Activated CD4-positive, CD25-positive, alpha-beta regulatory T cell treated with anti-CD3 and anti-CD28 coated beads, Interleukin-2, amount 50 U/mL, for 72 hours (primary cell): ENCODE results near the gene TTLL11.
"Not testable (repeated sequence)": the region's sequence is repeated elsewhere in the genome, so short reads cannot be mapped to it uniquely, and the experiment has no call there.

Experiments
- DNase-seq: peaks from one replicate; pipeline ENCODE4 v3.0.0; 2021

Gene TTLL11

DNA sequence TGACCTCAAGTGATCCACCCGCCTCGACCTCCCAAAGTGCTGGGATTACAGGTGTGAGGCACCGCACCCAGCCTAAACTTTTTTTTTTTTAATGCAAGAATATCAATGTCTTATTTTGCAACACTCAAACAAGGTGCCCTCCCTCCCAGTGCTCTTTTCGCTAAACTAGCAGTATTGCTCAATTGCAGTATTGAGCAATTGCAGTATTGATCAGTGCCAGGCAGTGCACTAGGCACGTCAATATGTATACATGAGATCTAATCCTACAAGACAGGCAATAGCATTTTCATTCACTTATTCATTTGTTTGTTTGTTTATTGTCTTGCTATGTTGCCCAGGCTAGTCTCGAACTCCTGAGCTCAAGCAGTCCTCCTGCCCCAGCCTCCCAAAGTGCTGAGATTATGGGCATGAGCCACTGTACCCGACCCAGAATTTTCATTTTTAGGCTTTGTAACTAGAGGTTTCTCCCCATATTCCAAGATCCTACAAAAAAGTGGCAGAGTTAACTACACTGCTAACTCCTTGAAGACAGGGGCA, 94.5 kb downstream of the TTLL11 start:
- no peak for DNase-seq

DNA sequence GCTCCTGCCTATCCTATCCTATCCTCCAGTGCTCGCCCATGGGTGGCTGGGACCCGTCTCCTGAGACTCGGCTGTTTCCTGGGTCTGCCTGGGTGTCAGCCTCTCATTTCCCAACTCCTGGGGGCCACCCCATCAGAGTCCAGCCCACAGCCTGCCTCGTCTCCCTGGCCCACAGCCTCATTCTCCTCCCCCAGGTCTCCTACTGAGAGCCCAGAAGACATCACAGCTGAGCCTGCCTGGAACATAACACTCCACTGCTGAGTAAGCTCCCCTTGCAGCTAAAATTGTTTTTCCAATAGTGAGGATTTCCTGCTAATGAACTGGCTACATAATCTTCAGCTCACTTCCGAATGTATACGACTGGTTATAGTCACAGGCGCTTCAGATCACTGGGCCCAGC, 95.3 kb downstream of the TTLL11 start:
- DNase-seq = no peak

DNA sequence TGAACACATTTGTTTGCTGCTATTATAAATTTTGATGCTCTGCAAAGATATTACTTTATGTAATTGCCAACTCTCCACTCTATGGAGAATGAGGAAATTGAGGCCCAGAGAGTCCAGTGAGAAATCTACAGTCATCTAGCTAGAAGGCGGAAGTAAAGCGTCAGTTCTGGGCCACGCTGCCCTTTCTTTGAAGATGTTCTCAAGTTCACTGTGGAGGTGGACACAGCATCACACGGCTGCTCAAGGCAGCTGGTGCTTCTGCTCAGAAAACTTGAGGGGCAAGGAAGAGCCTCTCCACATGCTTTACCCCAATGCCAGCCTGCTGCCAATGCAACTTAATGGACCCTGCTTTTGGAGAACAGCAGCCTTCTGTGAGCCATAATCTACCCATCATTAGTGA, 96.3 kb downstream of the TTLL11 start:
- DNase-seq = no peak

DNA sequence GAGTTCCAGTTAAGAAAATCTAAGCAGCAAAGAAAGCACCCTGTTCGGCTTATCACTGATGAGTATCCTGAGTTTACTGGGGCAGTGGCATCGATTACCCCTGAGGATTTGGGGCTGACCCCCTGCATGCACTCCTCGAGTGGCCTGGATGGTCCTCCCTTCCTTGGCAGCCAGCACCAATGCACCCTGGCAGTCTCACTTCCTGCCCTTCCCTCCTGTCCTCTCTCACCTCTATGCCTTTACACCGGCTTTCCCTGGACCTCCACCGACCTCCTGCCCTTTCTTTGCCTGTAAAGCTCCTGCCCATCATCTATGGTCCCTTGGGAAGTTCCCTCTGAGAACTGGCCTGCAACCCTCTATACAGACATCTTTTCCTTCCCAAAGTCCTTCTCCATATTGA, 97.1 kb downstream of the TTLL11 start:
- no peak for DNase-seq

DNA sequence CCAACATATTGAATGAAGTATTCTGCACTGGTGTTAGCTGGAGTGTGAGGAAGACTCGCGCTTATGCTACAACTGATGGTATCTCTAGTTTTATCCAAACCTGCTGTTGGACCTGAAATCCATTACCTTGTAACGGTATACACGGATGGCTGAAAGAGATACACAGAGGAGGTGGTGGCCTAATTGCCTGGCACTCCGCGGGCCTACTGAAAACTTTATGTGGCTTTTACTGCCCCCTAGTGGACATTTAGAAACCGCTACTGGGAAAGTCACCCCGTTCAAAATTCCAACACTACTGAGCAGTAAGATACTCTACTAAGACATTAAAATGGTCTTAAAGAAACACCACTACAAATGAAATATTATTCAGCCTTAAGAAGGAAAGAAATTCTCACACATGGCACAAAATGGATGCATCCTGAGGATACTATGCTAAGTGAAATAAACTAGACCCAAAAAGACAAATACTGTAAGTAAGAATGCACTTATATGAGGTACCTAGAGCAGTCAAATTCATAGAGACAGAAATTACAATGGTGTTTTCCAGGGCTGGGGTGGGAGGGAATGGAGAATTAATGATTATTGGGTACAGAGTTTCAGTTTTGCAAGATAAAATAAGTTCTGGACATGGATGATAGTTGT, 100.4 kb downstream of the TTLL11 start:
- DNase-seq = peak; percentile 31

DNA sequence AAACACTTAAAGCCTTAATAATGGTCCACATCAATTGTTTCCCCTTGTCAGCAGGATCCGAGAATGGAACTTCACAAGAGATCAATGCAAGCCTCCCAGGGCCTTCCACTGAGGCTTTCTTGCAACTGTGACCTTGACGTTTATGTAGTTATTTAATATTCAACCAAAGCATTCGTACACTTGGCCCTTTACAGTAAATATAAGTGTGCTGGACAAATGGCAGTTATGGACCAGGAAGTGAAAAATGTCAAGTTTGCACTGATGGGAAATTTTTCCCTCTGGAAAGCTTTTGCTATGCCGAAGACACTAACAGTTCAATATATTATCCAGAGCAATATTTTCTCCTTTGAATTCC, 101.8 kb downstream of the TTLL11 start:
- DNase-seq = no peak

DNA sequence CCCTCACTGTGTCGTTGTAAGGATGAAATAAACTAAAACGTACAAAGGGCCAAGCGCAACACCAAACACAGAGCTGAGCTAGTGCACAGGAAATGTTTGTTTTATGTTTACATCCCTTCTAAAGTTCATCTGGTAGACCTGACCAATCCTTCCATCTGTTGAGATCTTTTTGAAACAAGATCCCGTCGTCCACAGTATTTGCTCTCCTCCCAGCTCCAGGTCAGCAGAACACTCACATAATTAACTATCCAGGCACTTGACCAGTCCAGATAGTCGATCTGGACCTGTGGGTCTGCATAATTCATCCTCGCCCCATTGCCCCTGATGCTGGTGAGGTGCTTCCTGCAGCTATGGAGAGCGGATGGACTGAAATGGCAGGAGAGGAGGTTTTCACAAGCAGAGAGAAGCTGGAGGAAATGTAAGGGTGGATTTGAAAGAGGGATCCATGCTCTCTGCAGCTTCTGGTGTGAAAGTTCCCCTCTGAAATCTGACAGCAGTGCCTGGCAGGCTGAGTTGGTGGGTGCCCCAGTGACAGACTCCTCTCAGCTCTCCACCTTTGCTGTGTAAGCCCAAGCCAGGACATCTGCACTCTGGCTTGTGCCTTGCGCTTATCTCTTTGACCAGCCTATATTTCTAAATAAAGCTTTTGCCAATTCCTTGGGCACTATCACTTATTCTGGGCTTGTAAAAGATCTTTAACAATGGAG, 102.4 kb downstream of the TTLL11 start:
- no peak for DNase-seq

DNA sequence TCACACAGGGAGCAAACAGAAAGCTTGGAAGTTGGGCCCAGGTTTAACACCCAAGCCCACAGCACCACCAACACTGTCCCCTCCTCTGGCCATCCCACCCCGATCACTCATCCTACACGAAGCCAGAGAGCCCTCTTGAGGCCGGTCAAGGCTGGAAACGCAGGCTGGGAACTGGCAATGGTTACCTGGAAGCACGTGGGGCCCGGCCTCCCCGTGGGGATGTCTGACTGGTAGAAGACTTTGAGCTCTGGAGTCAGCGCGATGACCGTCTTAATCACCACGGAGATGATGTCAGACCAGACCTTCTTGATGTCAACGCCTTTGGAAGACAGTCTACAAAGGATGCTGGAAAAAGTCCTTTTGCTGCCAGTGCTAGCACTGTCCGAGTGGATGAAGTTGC, 104.1 kb downstream of the TTLL11 start:
- DNase-seq = no peak

DNA sequence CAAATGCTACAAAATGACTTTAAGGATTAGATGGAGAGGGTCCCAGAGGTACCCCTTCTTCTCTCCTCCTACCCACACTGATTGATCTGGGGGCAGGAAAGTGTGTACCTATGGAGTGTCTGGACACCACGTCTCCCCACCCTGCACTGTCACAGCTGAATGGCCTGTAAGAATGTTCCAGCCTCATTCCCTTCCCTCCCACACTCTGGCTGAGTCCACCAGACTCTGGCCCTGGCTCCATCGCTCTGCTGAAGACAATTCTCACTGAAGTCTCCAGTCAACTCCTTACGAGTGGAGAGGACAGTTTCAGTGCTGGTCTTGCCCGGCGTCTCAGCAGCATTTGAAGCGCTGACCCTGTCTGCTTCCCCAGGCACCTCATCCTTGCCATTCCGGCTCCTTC, 105.8 kb downstream of the TTLL11 start:
- no peak for DNase-seq

DNA sequence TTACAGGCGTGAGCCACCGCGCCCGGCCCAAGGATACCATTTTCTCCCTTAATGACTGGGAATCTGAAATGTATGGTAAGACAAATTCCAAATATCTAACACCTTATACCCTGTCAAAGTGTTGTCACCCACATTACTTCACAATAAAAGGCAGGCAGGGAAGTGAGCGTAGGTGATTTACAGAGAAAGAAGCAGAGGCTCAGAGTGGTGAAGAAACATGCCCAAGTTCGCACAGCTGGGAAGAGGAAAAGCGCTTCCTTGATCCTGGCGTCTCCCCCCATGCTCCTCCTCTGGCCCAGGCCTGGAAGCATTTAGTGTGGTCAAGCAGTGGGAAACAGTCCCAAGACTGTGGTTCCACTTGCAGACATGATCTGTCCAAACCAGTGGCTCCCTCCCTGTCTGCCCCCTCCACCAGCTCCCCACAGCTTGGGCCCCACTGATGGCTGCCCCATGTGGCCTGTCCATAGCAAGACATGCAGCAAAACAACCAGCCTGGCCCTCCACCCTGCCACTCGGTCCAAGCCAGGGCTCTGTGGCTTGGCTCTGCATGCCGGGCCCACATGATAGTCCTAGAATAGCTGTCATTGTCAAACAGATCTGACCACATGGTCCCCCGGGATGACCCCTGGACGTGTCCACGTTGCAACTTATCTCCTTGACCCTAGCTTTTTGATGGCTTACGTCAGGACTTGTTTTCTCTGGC, 107.2 kb downstream of the TTLL11 start:
- no peak for DNase-seq

DNA sequence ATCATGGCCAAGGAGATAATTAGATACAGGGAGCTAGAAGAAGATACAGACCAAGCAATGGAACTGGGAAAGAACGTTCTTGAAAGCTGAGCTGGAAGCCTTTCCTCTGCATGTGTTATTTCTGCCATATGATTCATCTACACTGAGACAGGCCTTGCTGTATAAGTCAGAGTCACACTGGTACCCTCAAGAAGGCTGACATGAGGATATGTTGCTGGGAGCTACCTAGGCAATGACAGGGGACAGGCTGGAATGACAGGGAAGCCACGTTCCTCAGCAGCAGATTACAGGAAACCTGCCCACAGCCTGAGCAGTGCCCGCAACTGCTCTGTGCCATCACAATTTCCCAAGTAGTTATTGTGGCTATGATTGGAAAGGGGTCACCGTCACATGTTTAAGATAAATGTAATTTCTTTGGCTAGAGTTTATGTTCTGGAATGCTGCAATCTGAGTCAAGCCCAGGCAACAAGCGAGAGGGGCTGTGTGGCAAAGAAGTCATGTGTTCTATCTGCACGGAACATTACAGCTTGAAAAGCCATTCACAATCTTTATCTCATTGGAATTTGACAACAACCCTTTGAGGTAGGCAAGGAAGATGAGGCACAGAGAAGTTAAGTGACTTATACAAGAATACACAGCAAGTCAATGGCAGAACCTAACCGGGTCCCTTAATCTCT, 108.2 kb downstream of the TTLL11 start:
- no peak for DNase-seq

DNA sequence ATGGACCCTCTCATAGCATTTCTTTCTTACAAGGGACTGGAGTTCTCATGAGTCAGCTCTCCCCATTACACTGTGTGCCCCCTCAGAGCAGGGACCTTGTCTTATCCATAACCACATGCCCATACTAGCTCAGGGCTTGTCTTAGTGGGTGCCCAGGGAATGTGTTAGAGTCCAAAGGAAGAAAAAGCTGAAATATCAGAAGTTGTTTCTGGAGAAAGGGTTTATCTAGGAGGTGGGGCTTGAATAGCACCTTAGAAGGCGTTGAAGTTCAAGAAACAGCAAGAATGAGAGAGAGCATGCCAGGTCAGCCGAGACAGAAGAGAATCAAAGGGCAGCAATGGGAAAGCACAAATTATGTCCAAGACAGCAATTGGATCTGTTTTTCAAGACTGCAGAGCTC, 109.4 kb downstream of the TTLL11 start:
- DNase-seq = no peak

DNA sequence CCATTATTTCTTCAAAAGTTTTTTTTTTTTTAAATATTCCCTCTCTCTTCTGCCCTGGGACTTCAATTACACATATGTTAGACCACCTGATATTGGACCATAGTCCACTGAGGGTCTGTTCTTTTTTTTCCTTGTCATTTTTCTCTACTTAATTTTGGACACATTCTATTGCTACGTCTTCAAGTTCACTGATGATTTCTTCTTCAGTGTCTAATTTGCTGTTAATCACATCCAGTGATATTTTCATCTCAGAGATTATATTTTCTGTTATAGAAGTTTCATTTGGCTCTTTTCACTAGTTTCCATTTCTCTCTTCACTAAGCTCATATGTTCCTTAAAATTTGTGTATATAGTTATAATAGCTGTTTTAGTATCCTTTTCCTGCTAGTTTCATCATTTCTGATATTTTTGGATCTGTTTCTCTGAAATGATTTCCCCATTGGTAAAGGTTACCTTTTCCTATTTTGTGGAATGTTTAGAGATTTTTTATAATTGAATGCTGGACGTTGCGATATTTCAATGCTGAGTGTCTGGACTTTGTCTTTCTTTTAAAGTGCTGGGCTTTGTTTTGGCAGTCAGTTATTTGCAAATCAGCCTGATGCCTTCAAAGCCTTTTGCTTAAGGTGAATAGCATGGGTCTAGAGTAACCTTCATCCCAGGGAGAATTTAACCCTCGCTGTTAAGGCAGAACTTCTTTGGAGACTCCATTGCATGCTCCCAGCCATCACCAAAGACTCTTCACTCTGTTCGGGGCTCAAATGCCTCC, 111.8 kb downstream of the TTLL11 start:
- no peak for DNase-seq

DNA sequence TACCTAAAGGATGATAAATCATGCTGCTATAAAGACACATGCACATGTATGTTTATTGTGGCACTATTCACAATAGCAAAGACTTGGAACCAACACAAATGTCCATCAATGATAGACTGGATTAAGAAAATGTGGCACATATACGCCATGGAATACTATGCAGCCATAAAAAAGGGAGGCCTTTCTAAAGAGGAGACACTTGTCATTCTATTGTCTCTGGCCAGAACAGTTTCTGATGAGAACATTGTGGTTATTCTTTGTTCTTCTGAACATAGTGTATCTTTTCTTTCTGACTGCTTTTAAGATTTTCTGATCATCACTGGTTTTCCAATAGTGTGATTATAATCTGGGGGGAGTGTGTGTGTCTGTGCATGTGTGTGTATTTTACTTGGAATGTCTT, 112.4 kb downstream of the TTLL11 start:
- DNase-seq = not testable (repeated sequence)

DNA sequence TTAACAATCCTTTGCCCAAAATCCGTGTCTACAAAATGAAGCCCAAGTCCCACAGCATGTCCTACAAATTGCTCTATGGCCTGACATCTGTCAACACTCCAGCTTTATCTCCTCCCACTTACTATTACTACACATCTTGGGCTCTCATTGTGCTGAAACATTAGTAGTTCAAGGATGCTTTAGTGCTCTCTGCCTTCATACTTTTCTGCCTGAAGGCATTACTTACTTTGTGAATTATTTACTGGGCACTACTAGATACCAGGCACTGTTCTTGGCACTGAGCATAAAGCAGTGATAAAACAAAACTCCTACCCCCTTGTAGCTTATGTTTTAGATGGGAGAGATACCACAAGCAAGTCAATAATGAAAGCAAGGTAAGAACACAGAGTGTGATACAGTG, 113.4 kb downstream of the TTLL11 start:
- DNase-seq = no peak

DNA sequence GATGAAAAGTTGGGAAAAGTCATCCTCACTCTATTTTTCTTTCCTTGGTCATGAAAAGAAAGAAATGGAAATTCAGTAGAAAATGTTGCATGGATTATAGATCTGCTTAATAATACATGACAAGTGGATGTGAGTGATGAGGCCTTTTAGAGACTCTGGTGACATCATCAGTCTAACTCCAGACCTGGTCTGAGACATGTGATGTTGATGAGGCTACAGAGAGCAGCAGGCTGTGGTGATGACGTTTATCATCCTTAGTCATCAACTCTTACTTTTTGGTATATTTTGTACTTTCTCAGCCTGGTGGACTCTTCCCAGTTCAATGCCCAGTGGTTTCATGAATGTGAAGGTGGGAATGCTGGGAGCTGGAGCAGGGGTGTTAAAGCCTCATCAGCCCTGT, 116.4 kb downstream of the TTLL11 start:
- DNase-seq = no peak

DNA sequence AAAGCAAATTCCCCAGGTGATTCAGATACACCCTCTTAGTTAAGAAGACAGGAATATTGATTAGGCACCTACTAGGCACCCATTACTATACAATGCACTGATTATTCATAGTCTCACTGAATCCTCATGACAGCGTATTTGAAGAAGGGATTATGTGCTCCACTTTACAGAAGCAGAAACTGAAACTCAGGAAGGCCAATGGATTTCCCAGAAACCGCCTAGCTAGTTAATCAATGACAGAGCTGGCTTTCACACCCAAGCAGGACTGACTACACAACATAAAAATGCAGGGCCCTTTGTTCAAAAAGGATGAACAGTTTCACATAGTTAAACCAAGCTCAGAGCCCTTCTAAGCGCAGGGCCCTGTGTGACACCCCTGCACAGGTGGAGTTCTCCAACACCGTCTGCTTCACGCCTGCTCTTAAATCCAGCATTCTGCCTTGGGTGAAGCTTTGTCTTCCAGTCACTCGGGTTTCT, 117.3 kb downstream of the TTLL11 start:
- DNase-seq = no peak

DNA sequence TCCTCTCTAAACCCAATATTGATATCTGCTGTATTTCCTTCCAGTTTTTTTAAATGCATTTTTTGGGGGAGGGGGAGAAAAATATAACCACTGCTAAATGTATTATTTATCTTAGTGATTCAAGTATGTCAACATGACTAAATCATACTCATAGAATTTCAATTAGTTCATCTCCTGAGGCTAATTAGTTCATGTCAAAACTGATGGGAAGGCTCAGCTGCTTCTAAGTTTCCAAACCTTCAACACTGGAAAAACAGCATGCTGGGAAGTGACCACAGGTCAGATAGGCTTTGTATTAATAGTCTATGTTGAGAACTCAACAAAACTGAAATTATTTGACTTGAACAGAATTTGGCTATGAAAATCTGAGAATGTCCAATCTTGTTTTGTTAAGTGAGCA, 118.7 kb downstream of the TTLL11 start:
- DNase-seq = no peak

DNA sequence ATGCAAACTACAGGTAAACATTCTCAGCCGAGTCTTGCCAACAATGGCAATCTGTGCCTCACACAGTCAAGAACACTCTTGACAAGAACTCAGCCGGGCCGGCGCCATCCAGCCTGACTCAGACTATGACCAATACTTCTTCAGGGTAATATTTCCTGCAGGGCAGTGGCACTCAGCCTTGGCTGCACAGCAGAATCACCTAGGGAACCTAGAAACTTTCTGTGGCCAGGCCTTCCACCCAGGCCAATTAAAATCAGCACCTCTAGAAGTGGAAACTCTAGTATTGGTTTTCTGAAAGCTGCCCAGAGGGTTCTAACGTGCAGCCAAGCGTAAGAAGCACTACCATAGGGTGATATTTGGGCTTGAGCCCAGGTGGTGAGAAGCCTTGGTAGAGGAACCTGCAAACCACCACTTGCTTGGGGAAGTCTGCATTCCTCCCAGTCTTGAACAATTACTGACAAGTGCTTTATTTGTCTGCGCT, 120.6 kb downstream of the TTLL11 start:
- no peak for DNase-seq

DNA sequence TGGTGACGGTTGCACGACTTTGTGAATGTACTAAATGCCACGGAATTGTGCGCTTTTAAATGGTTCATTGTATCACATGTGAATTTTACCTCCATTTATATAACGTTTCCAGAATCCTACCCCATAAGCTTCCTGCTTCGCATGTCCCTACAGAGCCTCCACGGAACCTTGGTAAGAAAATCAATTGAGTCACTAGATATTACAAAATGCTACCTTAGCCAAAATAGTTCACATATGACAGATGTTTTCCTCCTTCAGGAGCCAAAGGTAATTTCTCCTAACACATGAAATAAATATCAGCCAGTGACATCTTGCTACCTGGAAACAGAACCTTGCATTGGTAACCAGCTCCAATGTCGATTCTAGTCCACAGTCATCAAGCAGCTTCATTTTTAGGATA, 125.1 kb downstream of the TTLL11 start:
- DNase-seq = no peak

DNA sequence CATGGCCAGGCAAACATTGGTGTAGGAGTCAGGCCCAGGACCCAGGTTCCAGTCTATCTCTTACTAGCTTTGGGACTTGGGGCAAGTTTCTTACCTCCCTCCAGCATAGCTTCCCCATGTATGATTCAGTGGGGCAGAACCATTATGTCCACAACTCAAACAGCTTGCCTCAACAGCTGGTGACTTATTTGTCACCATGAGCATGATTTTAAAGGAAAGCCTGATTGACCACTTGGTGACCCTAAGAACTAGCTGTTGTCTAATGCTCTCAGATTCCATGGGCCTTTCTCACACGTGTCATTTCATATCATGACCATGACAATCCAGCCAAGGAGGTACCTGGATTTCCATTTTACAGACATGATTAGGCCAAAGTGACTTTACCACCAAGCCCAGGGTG, 126.4 kb downstream of the TTLL11 start:
- no peak for DNase-seq

DNA sequence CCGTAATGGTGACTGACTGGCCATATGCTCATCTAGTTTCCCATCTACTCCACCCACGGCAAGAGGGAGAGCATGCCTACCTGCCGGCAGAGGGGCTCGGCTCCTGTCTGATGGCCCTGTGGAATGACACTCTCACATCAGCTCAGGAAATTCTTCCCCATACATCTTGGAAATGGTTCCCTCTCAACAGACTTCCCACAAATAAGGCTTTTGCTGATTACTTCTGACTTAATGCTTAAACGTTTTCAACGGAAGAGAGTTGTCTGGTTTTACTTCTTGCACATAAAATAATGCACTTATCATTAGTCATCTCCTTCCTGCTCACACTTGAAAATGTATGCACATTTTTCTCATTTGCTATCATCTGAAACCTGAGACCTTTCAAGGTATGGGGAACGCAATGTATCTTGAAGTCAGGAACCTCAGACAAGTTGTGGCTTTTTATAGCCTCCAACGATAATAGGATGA, 129.5 kb downstream of the TTLL11 start:
- DNase-seq = no peak
